Activated naive CD4-positive, alpha-beta T cell treated with anti-CD3 and anti-CD28 coated beads for 36 hours (primary cell): ENCODE results near the gene KCTD10. TPM values are rescaled to one million over a fixed set of nuclear protein-coding genes. Genes with fewer than 3 reads are reported as not detected.
"Not testable (repeated sequence)": the region's sequence is repeated elsewhere in the genome, so short reads cannot be mapped to it uniquely, and the experiment has no call there.

Experiments used
- CTCF ChIA-PET: fragments of 350-600 bp; sonication (Branson Sonifier 250); formaldehyde crosslinking; loops from one replicate; lab custom pipeline; 2021; ENCODE audit warnings: antibody characterized with exemption; lab: Charles Lee
- DNase-seq: peaks from one replicate; pipeline ENCODE4 v3.0.0-alpha.2; 2020
- H3K27ac Mint-ChIP-seq: one replicate; pipeline ENCODE4 v1.8.0; 2021; ENCODE audit warnings: mild to moderate bottlenecking, mixed read lengths
- H3K27me3 Mint-ChIP-seq: one replicate; pipeline ENCODE4 v1.8.0; 2021; ENCODE audit warnings: low read depth, mixed read lengths
- H3K36me3 Mint-ChIP-seq: one replicate; pipeline ENCODE4 v1.8.0; 2021; ENCODE audit warnings: low read depth, mixed read lengths
- H3K4me1 Mint-ChIP-seq: one replicate; pipeline ENCODE4 v1.8.0; 2021; ENCODE audit warnings: low read depth, mixed read lengths
- H3K4me3 Mint-ChIP-seq: one replicate; pipeline ENCODE4 v1.8.0; 2021; ENCODE audit warnings: mild to moderate bottlenecking, moderate library complexity, mixed read lengths
- H3K9me3 Mint-ChIP-seq: one replicate; pipeline ENCODE4 v1.8.0; 2021; ENCODE audit warnings: mixed read lengths
- intact Hi-C: fragments of 100-400 bp; cut with micrococcal nuclease; formaldehyde crosslinking; loops from one replicate; pipeline ENCODE4 v1.15.1; 2023
- total RNA-seq, 2 experiments: library from RNA; stranded (reverse); gene quantifications; one replicate each; pipeline ENCODE4 v1.2.3, GENCODE V29; 2021

The KCTD10 gene
- total RNA-seq, 2 experiments from 2014 or later = 31.1 to 33.4 TPM

DNA sequence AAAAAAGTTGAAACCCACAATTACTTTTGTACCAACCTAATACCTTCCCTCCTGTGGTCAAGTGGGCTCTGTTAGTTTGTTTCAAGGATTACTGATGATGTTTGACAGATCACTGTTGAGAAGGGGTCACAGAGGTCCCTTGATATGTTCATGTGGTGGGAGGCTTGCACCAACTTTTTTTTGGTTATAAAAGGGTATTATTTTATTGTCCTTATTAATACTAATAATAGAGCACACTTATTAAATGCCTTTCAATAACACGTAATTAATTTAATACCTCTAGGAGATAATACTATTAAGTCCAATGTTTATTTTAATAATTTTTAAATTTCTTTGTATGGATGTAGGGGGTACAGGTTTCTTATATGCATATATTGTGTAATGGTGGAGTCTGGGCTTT is 4.8 kb upstream of the KCTD10 start:
- Mint-ChIP-seq H3K27me3 (no peaks in the 10 kb centered on the region), H3K36me3 (peaks cover 5% of the 10 kb centered on the region), H3K4me1 (peaks cover 22% of the 10 kb centered on the region), H3K9me3 (no peaks in the 10 kb centered on the region), H3K4me3 (no peak overlapping the region), H3K27ac (no peak overlapping the region)
- DNase-seq = no peak
- intact Hi-C loops = no loop called here
- CTCF ChIA-PET = no interaction called here

DNA sequence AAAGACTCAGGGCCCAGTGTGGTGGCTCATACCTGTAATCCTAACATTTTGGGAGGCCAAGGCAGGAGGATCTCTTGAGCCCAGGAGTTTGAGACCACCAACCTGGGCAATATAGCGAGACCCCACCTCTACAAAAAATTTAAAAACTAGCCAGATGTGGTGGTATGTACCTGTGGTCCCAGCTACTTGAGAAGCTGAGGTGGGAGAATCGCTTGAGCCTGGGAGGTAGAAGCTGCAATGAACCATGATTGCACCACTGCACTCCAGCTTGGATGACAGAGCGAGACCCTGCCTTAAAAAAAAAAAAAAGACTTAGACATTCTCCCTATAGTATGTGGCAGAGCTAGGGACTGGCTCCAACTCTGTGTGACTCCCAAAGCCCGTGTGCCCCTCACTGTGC is 3.3 kb upstream of the KCTD10 start:
- Mint-ChIP-seq H3K36me3 (peaks cover 4% of the 10 kb centered on the region), H3K27me3 (no peaks in the 10 kb centered on the region), H3K4me1 (peaks cover 36% of the 10 kb centered on the region), H3K27ac (no peak overlapping the region), H3K9me3 (no peaks in the 10 kb centered on the region), H3K4me3 (no peak overlapping the region)
- DNase-seq = no peak
- intact Hi-C loops = no loop called here
- CTCF ChIA-PET = no interaction called here

- H3K27ac Mint-ChIP-seq = no peak overlapping the region
- peaks cover 1% of the 10 kb centered on the region for H3K36me3 Mint-ChIP-seq
- intact Hi-C loops = no loop called here
- H3K4me3 Mint-ChIP-seq = no peak overlapping the region
- H3K4me1 Mint-ChIP-seq = peaks cover 41% of the 10 kb centered on the region
- CTCF ChIA-PET = no interaction called here
- H3K9me3 Mint-ChIP-seq = no peaks in the 10 kb centered on the region
- H3K27me3 Mint-ChIP-seq = no peaks in the 10 kb centered on the region
- DNase-seq = no peak
Observed at GRCh38 chr12:109479761-109480160, 2.7 kb upstream of the KCTD10 start.

DNA sequence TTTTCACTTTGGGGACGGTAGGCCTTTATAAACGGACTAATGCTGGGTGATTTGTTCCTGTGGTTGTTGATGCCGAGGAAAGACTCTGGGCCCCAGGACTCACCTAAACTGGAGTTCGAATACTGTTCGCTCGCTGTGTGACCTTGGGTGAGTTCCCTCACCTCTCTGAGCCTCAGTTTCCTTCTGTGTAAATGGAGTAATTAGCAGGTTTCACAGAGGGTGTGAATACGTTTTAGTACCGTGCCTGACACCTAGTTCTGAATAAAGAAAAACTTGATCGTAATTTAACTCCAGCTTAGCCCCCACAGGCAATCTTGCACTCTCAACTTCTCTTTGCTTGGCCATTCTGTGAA is 839 bp upstream of the KCTD10 start:
- CTCF ChIA-PET = interaction anchor here (1.0 to 1.4 kb wide), 3 partner anchors 8 to 50 kb away, joined by 3 to 4 read pairs (median 3); no protein-coding TSS in a partner anchor
- Mint-ChIP-seq H3K4me1 (peaks cover 47% of the 10 kb centered on the region), H3K27ac (peak overlapping the region; percentile 98), H3K27me3 (no peaks in the 10 kb centered on the region), H3K36me3 (peaks cover 1% of the 10 kb centered on the region), H3K9me3 (no peaks in the 10 kb centered on the region), H3K4me3 (peak overlapping the region; percentile 97)
- intact Hi-C loops = loop anchor here (1.0 to 2.0 kb wide), 5 partner anchors 45 to 426 kb away; partner anchors contain the start of genes MMAB, MVK and USP30
- no peak for DNase-seq

DNA sequence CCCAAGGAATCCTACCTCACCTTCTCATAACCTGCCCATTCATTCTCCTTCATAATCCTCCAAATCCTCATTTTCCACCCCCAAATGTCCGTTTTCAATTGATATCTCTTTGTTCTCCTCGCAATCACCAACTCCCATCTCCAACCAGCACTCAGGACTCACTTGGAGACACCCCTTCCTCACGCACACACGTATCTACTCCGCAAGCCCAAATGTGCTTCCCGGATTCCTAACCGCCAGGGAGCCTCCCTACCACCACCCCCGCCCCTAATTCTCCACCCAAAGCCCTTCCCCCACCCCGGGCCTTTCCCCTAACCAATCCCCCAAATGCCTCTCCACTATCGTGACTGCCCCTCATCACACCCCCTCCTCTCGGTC is 304 bp downstream of the KCTD10 start:
- H3K4me3 Mint-ChIP-seq = peak overlapping the region; percentile 97
- H3K27me3 Mint-ChIP-seq = no peaks in the 10 kb centered on the region
- no peaks in the 10 kb centered on the region for H3K9me3 Mint-ChIP-seq
- H3K27ac Mint-ChIP-seq = peak overlapping the region; percentile 98
- CTCF ChIA-PET = interaction anchor here (1.3 kb wide), 2 partner anchors 44 to 89 kb away, joined by 3 to 4 read pairs; no protein-coding TSS in a partner anchor
- H3K4me1 Mint-ChIP-seq = peaks cover 49% of the 10 kb centered on the region
- no peak for DNase-seq
- intact Hi-C loops = loop anchor here (1.0 to 2.0 kb wide), 5 partner anchors 44 to 424 kb away; partner anchors contain the start of genes MMAB, MVK and USP30
- peaks cover 1% of the 10 kb centered on the region for H3K36me3 Mint-ChIP-seq

GRCh38 chr12:109475993-109476806 is 900 bp downstream of the KCTD10 start:
- H3K27me3 Mint-ChIP-seq = no peaks in the 10 kb centered on the region
- intact Hi-C loops = loop anchor here (2.0 kb wide), 1 partner anchor 43 kb away; no protein-coding TSS in a partner anchor
- no peak for DNase-seq
- H3K4me3 Mint-ChIP-seq = peak overlapping the region; percentile 97
- H3K36me3 Mint-ChIP-seq = peaks cover 1% of the 10 kb centered on the region
- CTCF ChIA-PET = interaction anchor here (1.3 kb wide), 2 partner anchors 48 to 88 kb away, joined by 3 read pairs; no protein-coding TSS in a partner anchor
- peaks cover 49% of the 10 kb centered on the region for H3K4me1 Mint-ChIP-seq
- peak overlapping the region; percentile 98 for H3K27ac Mint-ChIP-seq
- no peaks in the 10 kb centered on the region for H3K9me3 Mint-ChIP-seq

DNA sequence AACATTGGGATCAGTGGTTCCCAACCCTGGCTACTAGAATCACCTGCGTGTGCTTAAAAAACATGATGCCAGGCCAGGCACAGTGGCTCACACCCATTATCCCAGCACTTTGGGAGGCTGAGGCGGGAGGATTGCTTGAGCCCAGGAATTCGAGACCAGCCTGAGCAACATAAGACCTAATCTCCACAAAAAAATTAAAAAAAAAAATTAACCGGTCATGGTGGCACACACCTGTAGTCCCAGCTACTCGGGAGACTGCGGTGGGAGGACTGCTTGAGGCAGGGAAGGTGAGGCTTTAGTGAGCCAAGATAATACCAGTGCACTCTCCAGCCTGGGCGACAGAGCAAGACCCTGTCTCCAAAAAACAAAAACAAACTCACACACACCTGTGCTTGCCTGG is 2.0 kb downstream of the KCTD10 start:
- H3K4me1 Mint-ChIP-seq = peaks cover 52% of the 10 kb centered on the region
- peaks cover 1% of the 10 kb centered on the region for H3K36me3 Mint-ChIP-seq
- CTCF ChIA-PET = interaction anchor here (1.3 kb wide), 1 partner anchor 47 kb away, joined by 3 read pairs; no protein-coding TSS in a partner anchor
- H3K27me3 Mint-ChIP-seq = no peaks in the 10 kb centered on the region
- DNase-seq = no peak
- no peak overlapping the region for H3K27ac Mint-ChIP-seq
- H3K4me3 Mint-ChIP-seq = no peak overlapping the region
- no peaks in the 10 kb centered on the region for H3K9me3 Mint-ChIP-seq
- intact Hi-C loops = no loop called here

- H3K36me3 Mint-ChIP-seq, intact Hi-C loops, H3K27ac Mint-ChIP-seq, H3K27me3 Mint-ChIP-seq, H3K4me3 Mint-ChIP-seq, DNase-seq, H3K9me3 Mint-ChIP-seq: not testable (repeated sequence)
- CTCF ChIA-PET = interaction anchor here (0.9 kb wide), 1 partner anchor 41 kb away, joined by 5 read pairs; no protein-coding TSS in a partner anchor
- H3K4me1 Mint-ChIP-seq = peaks cover 39% of the 10 kb centered on the region
Observed at GRCh38 chr12:109473526-109474270, 3.4 kb downstream of the KCTD10 start.

- CTCF ChIA-PET = interaction anchor here (0.9 to 1.5 kb wide), 2 partner anchors 22 to 40 kb away, joined by 3 to 5 read pairs; no protein-coding TSS in a partner anchor
- H3K27ac Mint-ChIP-seq = no peak overlapping the region
- H3K9me3 Mint-ChIP-seq = no peaks in the 10 kb centered on the region
- no peak overlapping the region for H3K4me3 Mint-ChIP-seq
- intact Hi-C loops = no loop called here
- no peak for DNase-seq
- H3K4me1 Mint-ChIP-seq = peaks cover 37% of the 10 kb centered on the region
- peaks cover 7% of the 10 kb centered on the region for H3K36me3 Mint-ChIP-seq
- H3K27me3 Mint-ChIP-seq = no peaks in the 10 kb centered on the region
Observed at GRCh38 chr12:109473006-109473405, 4.1 kb downstream of the KCTD10 start.

- intact Hi-C loops = no loop called here
- H3K4me1 Mint-ChIP-seq = peaks cover 20% of the 10 kb centered on the region
- CTCF ChIA-PET = interaction anchor here (1.0 to 1.9 kb wide), 2 partner anchors 9 to 36 kb away, joined by 3 to 10 read pairs; no protein-coding TSS in a partner anchor
- no peak overlapping the region for H3K27ac Mint-ChIP-seq
- H3K27me3 Mint-ChIP-seq = no peaks in the 10 kb centered on the region
- no peak for DNase-seq
- peaks cover 7% of the 10 kb centered on the region for H3K36me3 Mint-ChIP-seq
- no peak overlapping the region for H3K4me3 Mint-ChIP-seq
- H3K9me3 Mint-ChIP-seq = no peaks in the 10 kb centered on the region
Observed at GRCh38 chr12:109469517-109469916, 7.6 kb downstream of the KCTD10 start.

GRCh38 chr12:109467978-109468676 is 9.0 kb downstream of the KCTD10 start:
- H3K4me1 Mint-ChIP-seq = peaks cover 31% of the 10 kb centered on the region
- peaks cover 7% of the 10 kb centered on the region for H3K36me3 Mint-ChIP-seq
- intact Hi-C loops = no loop called here
- H3K27me3 Mint-ChIP-seq = no peaks in the 10 kb centered on the region
- CTCF ChIA-PET = no interaction called here
- no peak overlapping the region for H3K27ac Mint-ChIP-seq
- no peaks in the 10 kb centered on the region for H3K9me3 Mint-ChIP-seq
- H3K4me3 Mint-ChIP-seq = no peak overlapping the region
- DNase-seq = no peak

DNA sequence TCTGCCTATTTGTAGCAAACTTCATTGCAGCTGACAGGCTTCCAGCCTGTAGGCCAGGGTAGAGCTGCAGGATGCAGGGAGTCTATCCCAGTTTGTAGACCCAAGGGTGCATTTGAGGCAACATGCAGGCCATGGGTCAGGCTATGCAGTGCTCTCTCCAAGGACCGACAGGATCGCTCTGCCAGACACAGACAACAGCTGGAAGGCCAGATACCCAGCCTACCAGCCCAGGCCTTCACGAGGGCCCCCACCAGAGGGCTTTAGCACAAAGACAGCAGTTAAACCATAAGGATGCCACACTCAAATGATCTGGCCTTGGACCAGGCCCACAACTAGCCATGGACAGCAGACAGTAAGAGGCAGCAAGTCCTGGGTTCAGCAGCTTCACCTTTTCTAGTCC is 10.3 kb downstream of the KCTD10 start:
- intact Hi-C loops = no loop called here
- no peak overlapping the region for H3K27ac Mint-ChIP-seq
- CTCF ChIA-PET = interaction anchor here (0.6 kb wide), 2 partner anchors 203 to 586 kb away, joined by 3 to 4 read pairs; no protein-coding TSS in a partner anchor
- no peaks in the 10 kb centered on the region for H3K27me3 Mint-ChIP-seq
- H3K36me3 Mint-ChIP-seq = peaks cover 7% of the 10 kb centered on the region
- no peak for DNase-seq
- no peaks in the 10 kb centered on the region for H3K9me3 Mint-ChIP-seq
- peaks cover 35% of the 10 kb centered on the region for H3K4me1 Mint-ChIP-seq
- H3K4me3 Mint-ChIP-seq = no peak overlapping the region
